IMR-90 (cell line): Measurements from ENCODE around the gene DNAJC3. TPM values are rescaled to one million over a fixed set of nuclear protein-coding genes. Genes with fewer than 3 reads are reported as not detected.

ENCODE experiments used
- ATAC-seq: fragments of 200-7000 bp; cut with Tn5 transposase; 2 replicates; pipeline ENCODE4 v1.9.1; 2020; ENCODE audit warnings: low read depth, mild to moderate bottlenecking, moderate library complexity
- BruUV-seq: library from RNA; stranded (reverse); fragments of 400-500 nt; replicated peaks from 2 replicates; lab custom pipeline; 2021; lab: Mats Ljungman, UMichigan
- CTCF ChIA-PET: fragments of 300-600 bp; formaldehyde crosslinking; extraction: SDS; loops from one replicate; lab custom pipeline; 2021; ENCODE audit warnings: antibody characterized with exemption; lab: Yijun Ruan, JAX
- POLR2A ChIA-PET: fragments of 300-600 bp; sonication (Branson Sonifier 250); formaldehyde crosslinking; loops from one replicate; lab custom pipeline; 2022; ENCODE audit warnings: antibody characterized with exemption; ENCODE audit not compliant: unreplicated experiment; lab: Charles Lee
- DNase-seq: peaks from one replicate; pipeline ENCODE4 v3.0.0; 2013
- H2AFZ ChIP-seq: replicated peaks from 2 replicates; pipeline ENCODE3; 2013; ENCODE audit warnings: low read length, mild to moderate bottlenecking; ENCODE audit not compliant: poor library complexity
- H2AK5ac ChIP-seq: 2 replicates; pipeline ENCODE4 v1.6.1; 2013; ENCODE audit warnings: low read depth, low read length, inconsistent platforms
- H2AK9ac ChIP-seq: replicated peaks from 2 replicates; pipeline ENCODE3; 2013; ENCODE audit warnings: mild to moderate bottlenecking, low read depth, low read length, moderate library complexity; ENCODE audit not compliant: poor library complexity
- H2BK120ac ChIP-seq: 2 replicates; pipeline ENCODE4 v1.6.1; 2013; ENCODE audit warnings: low read depth, low read length, inconsistent platforms
- H2BK15ac ChIP-seq: 3 replicates; pipeline ENCODE4 v1.6.1; 2013; ENCODE audit warnings: low read depth, low read length, inconsistent platforms
- H2BK20ac ChIP-seq: 2 replicates; pipeline ENCODE4 v1.6.1; 2013; ENCODE audit warnings: low read depth, mild to moderate bottlenecking, inconsistent platforms, low read length, moderate library complexity
- H2BK5ac ChIP-seq: 2 replicates; pipeline ENCODE4 v1.6.1; 2013; ENCODE audit warnings: mild to moderate bottlenecking, low read depth, low read length, inconsistent platforms; ENCODE audit not compliant: poor library complexity, severe bottlenecking
- H3K14ac ChIP-seq: replicated peaks from 2 replicates; pipeline ENCODE4 v1.6.1; 2013; ENCODE audit warnings: low read depth, low read length, inconsistent platforms
- H3K18ac ChIP-seq: 2 replicates; pipeline ENCODE4 v1.6.1; 2013; ENCODE audit warnings: low read depth, low read length, control low read depth
- H3K23ac ChIP-seq: 2 replicates; pipeline ENCODE4 v1.6.1; 2013; ENCODE audit warnings: low read depth, low read length, inconsistent platforms
- H3K27ac ChIP-seq: 2 replicates; pipeline ENCODE4 v1.5.1; 2013; ENCODE audit warnings: mild to moderate bottlenecking, control low read depth, low read length; ENCODE audit not compliant: insufficient read depth
- H3K27me3 ChIP-seq: 2 replicates; pipeline ENCODE4 v1.6.1; 2013; ENCODE audit warnings: low read length; ENCODE audit not compliant: control insufficient read depth, insufficient read depth
- H3K36me3 ChIP-seq: 2 replicates; pipeline ENCODE4 v1.6.1; 2013; ENCODE audit warnings: low read length, mixed read lengths; ENCODE audit not compliant: control insufficient read depth, insufficient read depth
- H3K4ac ChIP-seq: 2 replicates; pipeline ENCODE4 v1.6.1; 2013; ENCODE audit warnings: low read depth, low read length, inconsistent platforms
- H3K4me1 ChIP-seq: 2 replicates; pipeline ENCODE4 v1.6.1; 2013; ENCODE audit warnings: low read length, mixed read lengths; ENCODE audit not compliant: control insufficient read depth, insufficient read depth
- H3K4me2 ChIP-seq: 2 replicates; pipeline ENCODE4 v1.6.1; 2013; ENCODE audit warnings: low read depth, mild to moderate bottlenecking, control low read depth, low read length, moderate library complexity
- H3K4me3 ChIP-seq: 2 replicates; pipeline ENCODE4 v1.5.1; 2013; ENCODE audit warnings: low read depth, mild to moderate bottlenecking, control low read depth, low read length, moderate library complexity; ENCODE audit not compliant: insufficient read depth
- H3K56ac ChIP-seq: 2 replicates; pipeline ENCODE4 v1.6.1; 2013; ENCODE audit warnings: low read length, inconsistent platforms; ENCODE audit not compliant: insufficient read depth; ENCODE audit errors: extremely low read depth
- H3K79me1 ChIP-seq, 2 experiments: 2 replicates each; pipeline ENCODE4 v1.6.1; 2013; ENCODE audit warnings: low read length in 2 of 2, inconsistent platforms in 1 of 2, low read depth in 1 of 2
- H3K9ac ChIP-seq: 2 replicates; pipeline ENCODE4 v1.6.1; 2013; ENCODE audit warnings: low read depth, low read length, control low read depth
- H3K9me1 ChIP-seq: 2 replicates; pipeline ENCODE4 v1.6.1; 2013; ENCODE audit warnings: low read length, inconsistent platforms; ENCODE audit not compliant: insufficient read depth
- H3K9me3 ChIP-seq: 2 replicates; pipeline ENCODE4 v1.6.1; 2013; ENCODE audit warnings: low read length; ENCODE audit not compliant: control insufficient read depth, insufficient read depth
- H4K20me1 ChIP-seq: 2 replicates; pipeline ENCODE4 v1.6.1; 2013; ENCODE audit warnings: low read length, inconsistent platforms; ENCODE audit not compliant: insufficient read depth
- H4K5ac ChIP-seq: 2 replicates; pipeline ENCODE4 v1.6.1; 2013; ENCODE audit warnings: mild to moderate bottlenecking, low read depth, low read length, control low read depth
- H4K8ac ChIP-seq, 2 experiments: 2 replicates each; pipeline ENCODE4 v1.6.1; 2013; ENCODE audit warnings: low read depth in 2 of 2, low read length in 2 of 2, control low read depth in 1 of 2, inconsistent platforms in 1 of 2
- H4K91ac ChIP-seq: 2 replicates; pipeline ENCODE4 v1.6.1; 2013; ENCODE audit warnings: low read depth, low read length, inconsistent platforms; ENCODE audit not compliant: insufficient read depth
- BHLHE40 ChIP-seq: fragments of 150-350 bp; IDR thresholded peaks from 2 replicates; pipeline ENCODE4 v1.6.1; 2016; ENCODE audit warnings: mild to moderate bottlenecking, low read depth, low read length
- CHD1 ChIP-seq: IDR thresholded peaks from 2 replicates; pipeline ENCODE4 v1.6.1; 2012; ENCODE audit warnings: low read depth, low read length, improper control_type of control experiment
- FOS ChIP-seq: fragments of 150-350 bp; IDR thresholded peaks from 2 replicates; pipeline ENCODE4 v1.6.1; 2016; ENCODE audit warnings: low read depth, low read length
- MAFK ChIP-seq: IDR thresholded peaks from 2 replicates; pipeline ENCODE4 v1.6.1; 2012; ENCODE audit warnings: low read depth, low read length, improper control_type of control experiment
- MAZ ChIP-seq: IDR thresholded peaks from 2 replicates; pipeline ENCODE4 v1.6.1; 2012; ENCODE audit warnings: low read depth, mild to moderate bottlenecking, low read length, improper control_type of control experiment, moderate library complexity, borderline replicate concordance
- MXI1 ChIP-seq: IDR thresholded peaks from 2 replicates; pipeline ENCODE4 v1.6.1; 2012; ENCODE audit warnings: low read depth, mild to moderate bottlenecking, low read length, moderate library complexity, borderline replicate concordance
- NFE2L2 ChIP-seq: fragments of 150-350 bp; IDR thresholded peaks from 2 replicates; pipeline ENCODE4 v1.6.1; 2016; ENCODE audit warnings: low read depth, mild to moderate bottlenecking, low read length
- POLR2A ChIP-seq: IDR thresholded peaks from 2 replicates; pipeline ENCODE4 v1.6.1; 2012; ENCODE audit warnings: mild to moderate bottlenecking, low read depth, low read length
- RAD21 ChIP-seq: IDR thresholded peaks from 2 replicates; pipeline ENCODE4 v1.6.1; 2012; ENCODE audit warnings: low read length, improper control_type of control experiment
- RCOR1 ChIP-seq: IDR thresholded peaks from 2 replicates; pipeline ENCODE4 v1.6.1; 2012; ENCODE audit warnings: mild to moderate bottlenecking, low read length, improper control_type of control experiment; ENCODE audit not compliant: insufficient replicate concordance
- RFX5 ChIP-seq: IDR thresholded peaks from 2 replicates; pipeline ENCODE4 v1.8.0; 2012; ENCODE audit warnings: low read depth, mild to moderate bottlenecking, low read length, moderate library complexity
- SMC3 ChIP-seq: fragments of 150-350 bp; IDR thresholded peaks from 2 replicates; pipeline ENCODE4 v1.6.1; 2016; ENCODE audit warnings: low read depth, mild to moderate bottlenecking, antibody characterized with exemption, low read length, moderate library complexity
- USF2 ChIP-seq: fragments of 150-350 bp; IDR thresholded peaks from 2 replicates; pipeline ENCODE4 v1.6.1; 2017; ENCODE audit warnings: mild to moderate bottlenecking, antibody characterized with exemption, low read length, low read depth
- WGBS, 2 experiments: methylation state at CpG; one replicate each; pipeline versions ENCODE4 v1.1.5 to v1.1.7; 2013; ENCODE audit warnings: missing lambda C conversion rate in 2 of 2; ENCODE audit not compliant: insufficient read length in 1 of 2; ENCODE audit errors: extremely low coverage in 2 of 2; 5-methylcytosine and 5-hydroxymethylcytosine counted together
- dilution Hi-C: fragments of 300-500 bp; cut with HindIII; formaldehyde crosslinking; loops from one replicate; pipeline ENCODE4 v1.14.3; 2018; ENCODE audit warnings: low sequenced_read_pairs; ENCODE audit not compliant: unreplicated experiment
- in situ Hi-C: fragments of 300-500 bp; cut with MboI; formaldehyde crosslinking; loops from 3 replicates; pipeline ENCODE4 v1.14.3; 2019; ENCODE audit warnings: low sequenced_read_pairs, inconsistent platforms, mixed read lengths
- intact Hi-C: fragments of 100-400 bp; cut with micrococcal nuclease; formaldehyde crosslinking; loops from 2 replicates; pipeline ENCODE4 v1.10.0; 2022
- polyA plus RNA-seq, 3 experiments: library from polyadenylated mRNA; depleted of rRNA; stranded (reverse); fragments of >200 nt; gene quantifications; 2 replicates each; pipeline ENCODE4 v1.2.3, GENCODE V29; 2012; ENCODE audit warnings: low replicate concordance in 1 of 3
- total RNA-seq: library from RNA; depleted of rRNA; stranded (reverse); fragments of >200 nt; gene quantifications from 2 replicates; pipeline ENCODE4 v1.2.3, GENCODE V29; 2012
- TF ChIP-seq, protein P1 (sequence below): fragments of 150-350 bp; IDR thresholded peaks from 2 replicates; pipeline ENCODE4 v1.6.1; 2016; ENCODE audit warnings: low read depth, mild to moderate bottlenecking, low read length, moderate library complexity, borderline replicate concordance
- TF ChIP-seq, protein P2 (sequence below): conservative IDR thresholded peaks from 2 replicates; pipeline ENCODE4 v1.5.1; 2012; ENCODE audit warnings: mild to moderate bottlenecking, low read depth, low read length, improper control_type of control experiment

The DNAJC3 gene
- total and polyA plus RNA-seq, 2 of the 4 experiments (the other 2 are of a cell fraction): 10.7 to 28.5 TPM

DNA sequence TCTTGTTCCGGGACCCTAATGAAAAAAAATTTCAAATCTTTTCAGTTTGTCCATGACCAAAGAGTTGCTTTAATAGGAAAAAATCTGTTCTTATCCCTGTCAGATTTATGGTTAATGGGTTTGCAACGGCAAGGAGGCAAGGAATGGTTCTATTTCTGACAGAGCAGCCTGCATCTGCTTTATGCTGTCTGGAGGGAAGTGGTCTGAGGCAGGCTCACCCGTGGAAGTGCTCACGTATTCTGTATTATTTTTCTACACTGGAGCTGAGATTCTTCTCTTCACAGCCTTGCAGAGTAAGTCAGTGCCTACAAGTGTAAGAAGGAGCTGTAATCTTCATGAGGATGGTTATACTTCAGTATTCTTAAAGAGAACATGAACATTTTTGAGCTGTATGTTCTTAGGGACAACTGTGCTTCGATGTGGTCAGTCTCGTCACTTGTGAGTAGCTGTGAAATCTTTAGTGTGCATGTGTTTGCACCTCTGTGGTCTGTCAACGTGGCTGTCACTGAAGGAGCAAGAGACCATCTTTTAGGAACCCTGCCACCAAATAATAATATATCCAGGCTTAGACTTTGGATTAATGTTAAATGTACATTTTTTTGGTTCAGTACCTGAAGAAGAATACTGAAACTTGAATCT, 114.3 kb downstream of the DNAJC3 start:
- Histone ChIP-seq H3K9me1 (no peaks in the 10 kb centered on the region), H3K4me3 (no peak overlapping the region), H4K5ac (no peak overlapping the region), H2BK20ac (no peak overlapping the region), H3K27me3 (no peaks in the 10 kb centered on the region), H3K4me2 (no peak overlapping the region), H4K8ac (no peak overlapping the region), H2BK120ac (no peak overlapping the region), H2BK5ac (no peak overlapping the region), H3K9ac (no peak overlapping the region), H4K91ac (no peak overlapping the region), H2AK5ac (no peak overlapping the region), H3K9me3 (no peaks in the 10 kb centered on the region), H3K23ac (no peak overlapping the region), H3K79me1 (no peaks in the 10 kb centered on the region; a peak in 2 of 4 replicates), H3K4me1 (peaks cover 3% of the 10 kb centered on the region; the same call in 1 of the 2 replicates), H4K20me1 (no peaks in the 10 kb centered on the region), H3K4ac (no peak overlapping the region), H3K14ac (no peak overlapping the region), H2AFZ (no peak overlapping the region), H3K36me3 (peaks cover 16% of the 10 kb centered on the region), H3K27ac (no peak overlapping the region), H2AK9ac (no peak overlapping the region), H2BK15ac (no peak overlapping the region), H3K56ac (no peak overlapping the region), H3K18ac (no peak overlapping the region)
- no peak for DNase-seq
- dilution Hi-C loops: no loop called here
- BruUV-seq: no TSS peak
- intact Hi-C loops: no loop called here
- ChIA-PET POLR2A (no interaction called here), CTCF (interaction anchor here (0.7 kb wide), 1 partner anchor 21 kb away, joined by 3 read pairs; no protein-coding TSS in a partner anchor)
- no peak for ATAC-seq
- TF ChIP-seq BHLHE40 (no peak), NFE2L2 (no peak), MAZ (no peak), FOS (no peak), CHD1 (no peak), SMC3 (no peak), RFX5 (no peak), MAFK (no peak), POLR2A (no peak), USF2 (no peak), RAD21 (no peak), MXI1 (no peak), RCOR1 (no peak)
- TF ChIP-seq, protein P1, sequence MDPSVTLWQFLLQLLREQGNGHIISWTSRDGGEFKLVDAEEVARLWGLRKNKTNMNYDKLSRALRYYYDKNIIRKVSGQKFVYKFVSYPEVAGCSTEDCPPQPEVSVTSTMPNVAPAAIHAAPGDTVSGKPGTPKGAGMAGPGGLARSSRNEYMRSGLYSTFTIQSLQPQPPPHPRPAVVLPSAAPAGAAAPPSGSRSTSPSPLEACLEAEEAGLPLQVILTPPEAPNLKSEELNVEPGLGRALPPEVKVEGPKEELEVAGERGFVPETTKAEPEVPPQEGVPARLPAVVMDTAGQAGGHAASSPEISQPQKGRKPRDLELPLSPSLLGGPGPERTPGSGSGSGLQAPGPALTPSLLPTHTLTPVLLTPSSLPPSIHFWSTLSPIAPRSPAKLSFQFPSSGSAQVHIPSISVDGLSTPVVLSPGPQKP: no peak
- TF ChIP-seq, protein P2, sequence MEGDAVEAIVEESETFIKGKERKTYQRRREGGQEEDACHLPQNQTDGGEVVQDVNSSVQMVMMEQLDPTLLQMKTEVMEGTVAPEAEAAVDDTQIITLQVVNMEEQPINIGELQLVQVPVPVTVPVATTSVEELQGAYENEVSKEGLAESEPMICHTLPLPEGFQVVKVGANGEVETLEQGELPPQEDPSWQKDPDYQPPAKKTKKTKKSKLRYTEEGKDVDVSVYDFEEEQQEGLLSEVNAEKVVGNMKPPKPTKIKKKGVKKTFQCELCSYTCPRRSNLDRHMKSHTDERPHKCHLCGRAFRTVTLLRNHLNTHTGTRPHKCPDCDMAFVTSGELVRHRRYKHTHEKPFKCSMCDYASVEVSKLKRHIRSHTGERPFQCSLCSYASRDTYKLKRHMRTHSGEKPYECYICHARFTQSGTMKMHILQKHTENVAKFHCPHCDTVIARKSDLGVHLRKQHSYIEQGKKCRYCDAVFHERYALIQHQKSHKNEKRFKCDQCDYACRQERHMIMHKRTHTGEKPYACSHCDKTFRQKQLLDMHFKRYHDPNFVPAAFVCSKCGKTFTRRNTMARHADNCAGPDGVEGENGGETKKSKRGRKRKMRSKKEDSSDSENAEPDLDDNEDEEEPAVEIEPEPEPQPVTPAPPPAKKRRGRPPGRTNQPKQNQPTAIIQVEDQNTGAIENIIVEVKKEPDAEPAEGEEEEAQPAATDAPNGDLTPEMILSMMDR: no peak
- WGBS, 2 experiments: no CpG with 5 or more reads among the region's 7 CpGs
- in situ Hi-C loops: no loop called here
